ENCODE data around the gene MAPKAP1. TPM values are rescaled to one million over a fixed set of nuclear protein-coding genes. Genes with fewer than 3 reads are reported as not detected.

MAPKAP1 gene
- total RNA-seq, 2 donors from 2014 or later: 83.7 to 115 TPM

DNA sequence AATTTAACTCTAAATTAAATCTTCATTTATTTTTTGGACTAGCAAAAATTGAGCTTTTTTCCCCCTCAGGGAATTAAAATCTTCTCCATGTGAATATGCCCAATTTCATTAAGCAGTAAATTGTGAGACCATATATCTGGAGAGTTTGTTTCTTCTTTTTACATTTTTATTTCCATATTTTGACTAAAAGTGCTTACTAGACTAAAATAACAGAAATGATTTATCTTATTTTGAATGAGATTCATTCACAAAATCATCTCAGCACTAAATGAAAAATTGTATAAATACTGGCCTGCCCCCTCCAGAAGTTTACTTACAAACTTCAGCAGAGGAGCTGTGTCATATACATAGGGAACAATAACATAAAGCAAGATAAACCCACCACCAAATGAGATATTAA lies 26.6 kb downstream of the MAPKAP1 start:
- H3K36me3 Mint-ChIP-seq: no peaks in the 10 kb centered on the region
- no peak for DNase-seq (ENCODE audit: low spot score)
- H3K27me3 Mint-ChIP-seq: no peaks in the 10 kb centered on the region
- H3K27ac Mint-ChIP-seq: no peak overlapping the region
- ATAC-seq: no peak
- no peaks in the 10 kb centered on the region for H3K9me3 Mint-ChIP-seq
- no peak overlapping the region for H3K4me3 Mint-ChIP-seq
- H3K4me1 Mint-ChIP-seq (ENCODE audit: low read depth in 2 of 2): peaks cover 12 to 17% of the 10 kb centered on the region in 2 donors

DNA sequence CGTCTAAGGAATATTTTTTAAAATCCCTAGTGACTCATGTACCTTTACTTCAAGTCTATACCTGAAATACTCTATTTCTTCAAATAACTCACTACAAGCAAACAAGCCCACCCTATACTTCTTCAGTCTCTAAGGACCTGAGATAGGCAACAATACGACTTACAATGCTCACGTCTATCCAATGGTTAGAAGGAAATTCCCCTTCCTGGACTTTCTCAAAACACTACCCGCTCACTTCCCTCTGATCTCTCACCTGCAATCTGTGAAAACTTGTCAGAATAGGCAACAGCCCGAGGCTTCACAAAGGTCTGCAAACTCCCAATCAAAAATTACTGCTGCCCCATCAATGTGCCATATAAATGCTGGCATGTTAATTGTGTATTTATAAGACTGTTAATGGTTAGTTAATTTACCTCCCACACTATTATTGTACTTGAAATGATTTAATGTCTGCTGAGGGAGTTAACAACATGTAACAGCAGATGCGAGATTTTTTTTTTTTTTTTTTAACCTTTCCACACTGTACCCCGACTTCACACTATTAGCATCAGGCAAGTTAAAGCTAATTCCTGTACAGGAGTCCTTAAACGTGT lies 27.3 kb downstream of the MAPKAP1 start:
- H3K9me3 Mint-ChIP-seq: no peaks in the 10 kb centered on the region
- H3K4me1 Mint-ChIP-seq (ENCODE audit: low read depth in 2 of 2): peaks cover 10 to 16% of the 10 kb centered on the region in 2 donors
- H3K27me3 Mint-ChIP-seq: no peaks in the 10 kb centered on the region
- H3K27ac Mint-ChIP-seq: no peak overlapping the region
- H3K36me3 Mint-ChIP-seq: no peaks in the 10 kb centered on the region
- ATAC-seq (no peak), DNase-seq (ENCODE audit: low spot score) (no peak)
- no peak overlapping the region for H3K4me3 Mint-ChIP-seq

- H3K27ac Mint-ChIP-seq: peak overlapping the region in 1 of 2 donors; percentile 49
- peaks cover 10 to 21% of the 10 kb centered on the region in 2 donors for H3K4me1 Mint-ChIP-seq (ENCODE audit: low read depth in 2 of 2)
- DNase-seq (ENCODE audit: low spot score) (no peak), ATAC-seq (no peak)
- no peaks in the 10 kb centered on the region for H3K9me3 Mint-ChIP-seq
- no peaks in the 10 kb centered on the region for H3K36me3 Mint-ChIP-seq
- no peaks in the 10 kb centered on the region for H3K27me3 Mint-ChIP-seq
- no peak overlapping the region for H3K4me3 Mint-ChIP-seq
Measured at GRCh38 chr9:125674981-125675973, 31.7 kb downstream of the MAPKAP1 start.

DNA sequence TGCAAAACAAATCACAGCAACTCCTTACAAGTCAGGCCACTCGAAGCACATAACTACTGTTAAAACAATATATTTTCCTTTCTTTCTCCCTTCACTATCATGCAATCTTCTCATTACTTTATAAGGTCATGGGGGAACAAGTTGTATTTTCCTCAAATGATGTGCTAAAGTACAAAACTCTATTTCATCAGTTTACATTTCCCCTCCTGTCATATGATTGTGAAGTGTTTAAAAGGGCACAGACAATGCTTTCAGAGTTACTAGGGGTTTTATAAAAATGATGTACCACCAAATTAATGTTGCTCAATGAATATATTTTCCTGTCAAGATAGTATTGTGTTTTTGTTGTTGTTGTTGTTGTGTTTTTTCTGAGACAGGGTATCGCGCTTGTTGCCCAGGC lies 34.1 kb downstream of the MAPKAP1 start:
- no peaks in the 10 kb centered on the region for H3K36me3 Mint-ChIP-seq
- H3K4me3 Mint-ChIP-seq: no peak overlapping the region
- H3K9me3 Mint-ChIP-seq: no peaks in the 10 kb centered on the region
- no peak overlapping the region for H3K27ac Mint-ChIP-seq
- no peaks in the 10 kb centered on the region for H3K27me3 Mint-ChIP-seq
- peaks cover 10 to 17% of the 10 kb centered on the region in 2 donors for H3K4me1 Mint-ChIP-seq (ENCODE audit: low read depth in 2 of 2)
- DNase-seq (ENCODE audit: low spot score) (no peak), ATAC-seq (no peak)

DNA sequence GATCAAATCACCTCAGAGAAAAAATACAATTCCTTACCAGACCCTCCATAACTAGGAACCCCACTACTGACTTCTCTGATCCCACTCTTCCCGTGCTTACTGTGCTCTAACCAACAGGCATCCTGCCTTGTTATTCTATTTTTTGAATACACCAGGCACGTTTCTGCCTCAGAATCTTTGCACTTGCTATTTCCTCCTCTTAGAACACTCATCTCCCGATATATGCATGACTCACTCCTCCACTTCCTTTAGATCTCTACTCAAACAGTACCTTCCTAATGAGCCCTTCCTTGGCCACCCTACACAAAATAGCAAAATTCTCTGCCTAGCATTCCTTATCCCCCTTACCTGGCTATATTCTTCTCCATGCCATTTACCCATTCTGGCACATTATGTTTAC lies 43.9 kb downstream of the MAPKAP1 start:
- peak; percentile 74 to 84 for ATAC-seq
- Mint-ChIP-seq H3K27me3 (no peaks in the 10 kb centered on the region), H3K4me3 (peak overlapping the region; percentile 56), H3K4me1 (ENCODE audit: low read depth in 2 of 2) (peaks cover 5 to 9% of the 10 kb centered on the region in 2 donors), H3K36me3 (peaks cover 11% of the 10 kb centered on the region), H3K9me3 (no peaks in the 10 kb centered on the region), H3K27ac (peak overlapping the region; percentile 12 to 47)
- DNase-seq (ENCODE audit: low spot score): no peak

GRCh38 chr9:125660557-125660956 lies 46.5 kb downstream of the MAPKAP1 start:
- Mint-ChIP-seq H3K36me3 (peaks cover 10% of the 10 kb centered on the region), H3K4me3 (no peak overlapping the region), H3K27ac (no peak overlapping the region), H3K9me3 (no peaks in the 10 kb centered on the region), H3K4me1 (ENCODE audit: low read depth in 2 of 2) (peaks cover 13 to 15% of the 10 kb centered on the region in 2 donors), H3K27me3 (no peaks in the 10 kb centered on the region)
- DNase-seq (ENCODE audit: low spot score) (no peak), ATAC-seq (no peak)

- Mint-ChIP-seq H3K4me1 (ENCODE audit: low read depth in 2 of 2) (peaks cover 13 to 15% of the 10 kb centered on the region in 2 donors), H3K36me3 (peaks cover 10% of the 10 kb centered on the region), H3K27ac (no peak overlapping the region), H3K9me3 (no peaks in the 10 kb centered on the region), H3K27me3 (no peaks in the 10 kb centered on the region), H3K4me3 (no peak overlapping the region)
- no peak for DNase-seq (ENCODE audit: low spot score)
- ATAC-seq: peak; percentile 68 to 77
Measured at GRCh38 chr9:125659954-125660353, 47.1 kb downstream of the MAPKAP1 start.

DNA sequence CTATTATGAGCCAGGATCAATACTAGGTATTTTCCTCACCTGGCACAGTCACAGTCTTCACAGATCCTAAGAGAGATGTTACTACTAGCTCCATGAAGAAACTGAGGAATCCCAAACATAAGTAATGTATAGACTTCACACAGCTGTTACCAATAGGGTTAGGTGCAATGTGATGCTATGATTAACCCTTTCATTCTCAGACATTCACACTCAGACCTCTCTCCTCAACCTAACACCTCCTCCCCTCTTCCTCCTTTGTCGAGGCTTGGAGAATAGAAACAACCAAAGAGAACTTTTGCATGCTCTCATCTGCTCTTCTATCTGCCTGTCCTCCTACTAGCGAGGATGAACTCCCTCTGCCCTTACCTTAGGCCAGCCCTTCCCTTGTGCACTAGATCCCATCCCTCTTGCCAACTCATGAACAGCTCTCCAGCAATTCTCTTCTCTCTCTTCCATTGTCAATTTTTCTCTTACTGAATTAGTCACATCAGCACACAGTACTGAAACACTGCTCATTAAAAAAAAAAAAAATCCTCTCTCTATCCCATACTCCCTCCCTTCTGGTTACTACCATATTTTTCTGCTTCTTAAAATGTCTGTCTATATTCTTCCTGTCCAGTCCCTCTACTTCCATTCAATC lies 47.7 kb downstream of the MAPKAP1 start:
- ATAC-seq (peak in 1 of 2 donors; percentile 60), DNase-seq (ENCODE audit: low spot score) (no peak)
- Mint-ChIP-seq H3K4me1 (ENCODE audit: low read depth in 2 of 2) (peaks cover 13 to 15% of the 10 kb centered on the region in 2 donors), H3K27me3 (no peaks in the 10 kb centered on the region), H3K36me3 (peaks cover 10% of the 10 kb centered on the region), H3K27ac (no peak overlapping the region), H3K9me3 (no peaks in the 10 kb centered on the region), H3K4me3 (no peak overlapping the region)

DNA sequence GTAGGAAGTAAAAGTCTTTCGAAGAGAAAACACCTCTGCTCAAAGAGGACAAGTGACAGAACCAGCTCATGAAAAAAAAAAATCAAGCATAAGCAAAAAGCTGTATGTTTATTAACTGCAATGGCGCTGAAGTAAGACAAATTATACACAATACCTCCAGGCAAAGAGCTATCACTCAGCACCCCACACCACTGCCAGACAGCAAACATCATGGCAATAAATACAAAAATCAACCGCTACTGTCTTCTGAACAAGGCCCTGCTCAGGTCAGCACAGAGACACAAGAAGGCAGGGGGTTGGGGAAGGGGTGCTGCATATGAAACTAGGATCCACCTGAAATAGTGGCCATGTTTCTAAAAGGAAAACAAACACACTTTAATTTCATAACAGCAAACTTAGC lies 50.4 kb downstream of the MAPKAP1 start:
- Mint-ChIP-seq H3K4me1 (ENCODE audit: low read depth in 2 of 2) (peaks cover 7 to 13% of the 10 kb centered on the region in 2 donors), H3K36me3 (peaks cover 6% of the 10 kb centered on the region), H3K27me3 (no peaks in the 10 kb centered on the region), H3K27ac (peak overlapping the region in 1 of 2 donors; percentile 34), H3K9me3 (no peaks in the 10 kb centered on the region), H3K4me3 (no peak overlapping the region)
- DNase-seq (ENCODE audit: low spot score) (no peak), ATAC-seq (no peak)

- Mint-ChIP-seq H3K27ac (peak overlapping the region in 1 of 2 donors; percentile 34), H3K4me1 (ENCODE audit: low read depth in 2 of 2) (peaks cover 7 to 15% of the 10 kb centered on the region in 2 donors), H3K9me3 (no peaks in the 10 kb centered on the region), H3K4me3 (no peak overlapping the region), H3K27me3 (no peaks in the 10 kb centered on the region), H3K36me3 (peaks cover 6% of the 10 kb centered on the region)
- no peak for DNase-seq (ENCODE audit: low spot score)
- ATAC-seq: no peak
Measured at GRCh38 chr9:125655691-125656410, 51.2 kb downstream of the MAPKAP1 start.

DNA sequence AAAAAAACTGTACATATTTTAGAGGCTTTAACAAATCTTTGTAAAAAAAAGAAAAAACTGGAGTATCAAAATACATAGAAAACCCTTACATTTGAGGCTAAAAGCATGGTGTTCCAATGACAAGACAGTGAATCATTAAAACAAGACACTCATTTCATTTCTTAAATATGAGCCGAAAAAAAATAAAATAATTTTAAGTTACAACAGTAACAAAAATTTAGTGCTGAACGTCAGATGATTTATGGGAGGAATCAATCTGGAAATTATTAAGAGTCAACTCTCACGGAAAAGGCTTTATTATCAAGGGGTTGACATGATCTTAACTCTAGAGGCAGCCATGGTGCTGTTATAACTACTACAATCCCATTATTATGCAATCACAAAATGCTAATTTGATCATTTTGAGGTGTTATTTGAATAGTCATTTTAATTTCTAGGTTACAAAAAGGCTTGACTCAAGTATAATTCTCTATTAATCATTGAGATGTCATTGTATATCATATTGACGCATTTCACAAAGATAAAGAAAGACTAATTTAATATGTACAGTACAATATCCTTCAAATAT lies 51.9 kb downstream of the MAPKAP1 start:
- no peak overlapping the region for H3K27ac Mint-ChIP-seq
- peaks cover 6% of the 10 kb centered on the region for H3K36me3 Mint-ChIP-seq
- no peak for ATAC-seq
- no peaks in the 10 kb centered on the region for H3K9me3 Mint-ChIP-seq
- no peak for DNase-seq (ENCODE audit: low spot score)
- peaks cover 14 to 22% of the 10 kb centered on the region in 2 donors for H3K4me1 Mint-ChIP-seq (ENCODE audit: low read depth in 2 of 2)
- H3K4me3 Mint-ChIP-seq: no peak overlapping the region
- H3K27me3 Mint-ChIP-seq: no peaks in the 10 kb centered on the region

DNA sequence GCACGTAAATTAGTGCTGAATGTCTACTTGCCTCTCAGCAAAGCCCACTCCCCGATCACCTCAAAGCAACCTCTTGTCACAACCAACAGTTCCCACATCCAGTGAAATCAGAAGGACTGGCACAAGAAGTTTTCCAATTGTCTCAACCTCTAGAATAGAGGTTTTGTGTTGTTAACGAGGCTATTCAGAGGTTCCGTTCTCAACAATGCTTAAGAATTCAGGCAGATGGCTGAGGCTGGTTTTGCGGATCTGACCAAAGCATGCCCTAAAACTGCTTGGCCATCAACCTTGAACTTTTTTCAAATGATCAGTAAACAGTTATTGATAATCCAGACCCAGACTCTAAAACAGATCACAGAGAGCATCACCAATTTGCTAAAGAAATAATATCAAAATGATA lies 52.9 kb downstream of the MAPKAP1 start:
- no peaks in the 10 kb centered on the region for H3K9me3 Mint-ChIP-seq
- no peak overlapping the region for H3K27ac Mint-ChIP-seq
- no peak overlapping the region for H3K4me3 Mint-ChIP-seq
- ATAC-seq: no peak
- peaks cover 25 to 31% of the 10 kb centered on the region in 2 donors for H3K4me1 Mint-ChIP-seq (ENCODE audit: low read depth in 2 of 2)
- no peak for DNase-seq (ENCODE audit: low spot score)
- peaks cover 6% of the 10 kb centered on the region for H3K36me3 Mint-ChIP-seq
- no peaks in the 10 kb centered on the region for H3K27me3 Mint-ChIP-seq

DNA sequence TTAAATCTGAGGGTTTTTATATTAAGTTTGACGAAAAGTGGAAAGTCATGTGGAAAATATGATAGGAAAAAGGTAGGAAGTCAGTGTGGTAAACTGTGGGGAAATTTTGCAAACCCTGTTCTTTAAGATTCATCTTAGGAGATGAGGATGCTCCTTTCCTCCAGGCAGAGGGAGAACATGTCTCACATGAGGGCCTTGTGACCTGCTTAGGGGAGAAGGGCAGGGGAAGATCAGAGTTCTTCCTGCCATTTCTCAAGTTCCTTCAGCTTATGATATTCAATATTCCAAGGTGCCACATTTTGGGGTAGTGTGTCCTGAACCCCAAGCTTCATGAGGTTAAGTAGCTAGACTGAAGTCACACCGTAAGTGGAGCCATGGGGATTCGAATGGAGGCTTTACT lies 53.7 kb downstream of the MAPKAP1 start:
- DNase-seq (ENCODE audit: low spot score) (no peak), ATAC-seq (no peak)
- Mint-ChIP-seq H3K4me1 (ENCODE audit: low read depth in 2 of 2) (peaks cover 27 to 32% of the 10 kb centered on the region in 2 donors), H3K36me3 (peaks cover 6% of the 10 kb centered on the region), H3K27me3 (no peaks in the 10 kb centered on the region), H3K4me3 (no peak overlapping the region), H3K9me3 (no peaks in the 10 kb centered on the region), H3K27ac (no peak overlapping the region)
